ENCODE data around the gene HSPB9. TPM values are rescaled to one million over a fixed set of nuclear protein-coding genes. Genes with fewer than 3 reads are reported as not detected.
A peak's percentile ranks its signal among the peaks of the same experiment; 100 is the strongest.

HSPB9 gene
- total RNA-seq, 1 experiment from 2014 or later: 0.46 TPM

DNA sequence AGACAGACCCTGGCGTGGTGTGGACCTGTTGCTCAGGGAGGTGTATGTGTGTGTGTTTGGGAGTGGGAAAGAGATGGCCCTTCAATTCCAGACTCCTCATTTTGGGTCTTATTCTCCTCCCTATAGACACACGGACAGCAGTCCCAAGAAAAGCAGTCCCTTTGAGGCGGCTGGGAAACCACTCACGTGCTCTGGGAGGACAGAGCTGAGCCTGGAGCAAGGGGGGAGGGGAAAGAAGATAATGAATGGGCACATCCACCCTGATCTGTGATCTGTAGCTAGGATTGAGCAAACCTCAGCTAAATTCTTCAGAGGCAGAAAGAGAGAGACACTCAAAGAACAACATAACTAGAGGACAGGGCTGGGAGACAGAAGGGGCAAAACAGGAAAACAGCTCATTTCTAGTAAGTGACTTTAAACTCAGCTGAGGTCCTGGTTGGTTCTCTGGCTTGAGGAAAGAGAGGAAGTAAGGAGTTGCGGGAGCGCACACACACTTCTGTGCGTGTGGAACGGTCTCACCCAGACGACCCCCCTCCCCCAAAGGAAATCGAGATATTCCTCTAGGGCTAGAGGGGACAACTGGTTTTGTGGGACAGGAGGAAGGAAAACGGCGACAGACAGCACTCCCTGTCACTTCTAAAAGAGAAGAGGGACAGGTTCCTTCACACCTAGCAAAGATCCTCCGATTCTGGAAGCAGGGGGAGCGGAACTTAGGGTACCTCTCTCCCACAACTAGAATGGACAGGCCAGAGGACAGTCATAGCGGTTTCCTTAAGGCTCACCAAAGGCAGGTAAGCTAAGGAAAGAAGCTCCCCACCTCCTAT is 31.5 kb downstream of the HSPB9 start (continued):
- TF ChIP-seq, protein P1, sequence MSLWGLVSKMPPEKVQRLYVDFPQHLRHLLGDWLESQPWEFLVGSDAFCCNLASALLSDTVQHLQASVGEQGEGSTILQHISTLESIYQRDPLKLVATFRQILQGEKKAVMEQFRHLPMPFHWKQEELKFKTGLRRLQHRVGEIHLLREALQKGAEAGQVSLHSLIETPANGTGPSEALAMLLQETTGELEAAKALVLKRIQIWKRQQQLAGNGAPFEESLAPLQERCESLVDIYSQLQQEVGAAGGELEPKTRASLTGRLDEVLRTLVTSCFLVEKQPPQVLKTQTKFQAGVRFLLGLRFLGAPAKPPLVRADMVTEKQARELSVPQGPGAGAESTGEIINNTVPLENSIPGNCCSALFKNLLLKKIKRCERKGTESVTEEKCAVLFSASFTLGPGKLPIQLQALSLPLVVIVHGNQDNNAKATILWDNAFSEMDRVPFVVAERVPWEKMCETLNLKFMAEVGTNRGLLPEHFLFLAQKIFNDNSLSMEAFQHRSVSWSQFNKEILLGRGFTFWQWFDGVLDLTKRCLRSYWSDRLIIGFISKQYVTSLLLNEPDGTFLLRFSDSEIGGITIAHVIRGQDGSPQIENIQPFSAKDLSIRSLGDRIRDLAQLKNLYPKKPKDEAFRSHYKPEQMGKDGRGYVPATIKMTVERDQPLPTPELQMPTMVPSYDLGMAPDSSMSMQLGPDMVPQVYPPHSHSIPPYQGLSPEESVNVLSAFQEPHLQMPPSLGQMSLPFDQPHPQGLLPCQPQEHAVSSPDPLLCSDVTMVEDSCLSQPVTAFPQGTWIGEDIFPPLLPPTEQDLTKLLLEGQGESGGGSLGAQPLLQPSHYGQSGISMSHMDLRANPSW (CRISPR knock-in tag; conservative IDR thresholded peaks at IDR 0.05; ENCODE audit: low read depth): no peak
- TF ChIP-seq, protein P2, sequence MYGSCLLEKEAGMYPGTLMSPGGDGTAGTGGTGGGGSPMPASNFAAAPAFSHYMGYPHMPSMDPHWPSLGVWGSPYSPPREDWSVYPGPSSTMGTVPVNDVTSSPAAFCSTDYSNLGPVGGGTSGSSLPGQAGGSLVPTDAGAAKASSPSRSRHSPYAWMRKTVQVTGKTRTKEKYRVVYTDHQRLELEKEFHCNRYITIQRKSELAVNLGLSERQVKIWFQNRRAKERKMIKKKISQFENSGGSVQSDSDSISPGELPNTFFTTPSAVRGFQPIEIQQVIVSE (CRISPR knock-in tag; IDR thresholded peaks at IDR 0.05; ENCODE audit: borderline replicate concordance): no peak
- TF ChIP-seq RORB (CRISPR knock-in tag; IDR thresholded peaks at IDR 0.05): no peak
- TF ChIP-seq ATF1 (CRISPR knock-in tag; IDR thresholded peaks at IDR 0.05): no peak
- no peak for TF ChIP-seq KAT7 (CRISPR knock-in tag; IDR thresholded peaks at IDR 0.05; ENCODE audit: borderline replicate concordance)
- TF ChIP-seq ZNF317 (CRISPR knock-in tag; IDR thresholded peaks at IDR 0.05; ENCODE audit: borderline replicate concordance, low read depth): no peak
- no peak for TF ChIP-seq ESRRA (CRISPR knock-in tag; IDR thresholded peaks at IDR 0.05; ENCODE audit: borderline replicate concordance)

DNA sequence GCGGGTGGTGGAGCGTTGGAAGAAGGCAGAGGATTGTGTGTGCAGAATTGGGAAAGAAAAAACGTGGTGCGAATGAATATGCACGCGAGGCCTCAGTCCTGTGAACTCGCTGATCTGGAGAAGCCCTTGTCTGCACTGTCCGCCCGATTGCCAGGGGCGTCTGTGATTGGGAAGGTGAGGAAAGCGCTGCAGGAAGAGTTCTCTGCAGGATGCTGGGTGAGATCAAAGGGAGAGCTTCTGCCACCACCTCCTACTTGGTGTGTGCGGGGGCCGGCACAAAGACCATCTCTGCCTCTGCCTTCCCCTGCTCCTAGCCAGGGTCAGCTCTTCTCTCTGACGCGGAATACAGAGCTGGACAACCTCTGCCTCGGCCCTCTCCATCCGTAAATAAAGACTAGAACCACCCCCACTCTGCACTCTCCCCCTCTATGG is 33.0 kb downstream of the HSPB9 start:
- no peak for DNase-seq (ENCODE audit: low spot score)
- no peaks in the 10 kb centered on the region for H3K9me3 Mint-ChIP-seq
- no peaks in the 10 kb centered on the region for H3K27me3 Mint-ChIP-seq (ENCODE audit: low read depth)
- H3K27ac Mint-ChIP-seq: peak overlapping the region; percentile 11; the same call in 1 of the 2 replicates
- peaks cover 22% of the 10 kb centered on the region for H3K4me1 Mint-ChIP-seq
- H3K4me3 Mint-ChIP-seq: peak overlapping the region; percentile 91
- ATAC-seq: peak; percentile 9
- ChIA-PET POLR2A (interaction anchor here (0.7 kb wide), 1 partner anchor 34 kb away, joined by 3 read pairs; no protein-coding TSS in a partner anchor), CTCF (interaction anchor here (0.5 to 1.6 kb wide), 9 partner anchors 11 to 370 kb away, joined by 3 to 5 read pairs (median 3); partner anchors contain the start of genes HSPB9 and KAT2A)
- TF ChIP-seq NFE2L1 (CRISPR knock-in tag; IDR thresholded peaks at IDR 0.05): peak; percentile 15; the same call in 1 of the 2 replicates
- TF ChIP-seq, protein P3, sequence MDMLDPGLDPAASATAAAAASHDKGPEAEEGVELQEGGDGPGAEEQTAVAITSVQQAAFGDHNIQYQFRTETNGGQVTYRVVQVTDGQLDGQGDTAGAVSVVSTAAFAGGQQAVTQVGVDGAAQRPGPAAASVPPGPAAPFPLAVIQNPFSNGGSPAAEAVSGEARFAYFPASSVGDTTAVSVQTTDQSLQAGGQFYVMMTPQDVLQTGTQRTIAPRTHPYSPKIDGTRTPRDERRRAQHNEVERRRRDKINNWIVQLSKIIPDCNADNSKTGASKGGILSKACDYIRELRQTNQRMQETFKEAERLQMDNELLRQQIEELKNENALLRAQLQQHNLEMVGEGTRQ (CRISPR knock-in tag; IDR thresholded peaks at IDR 0.05): no peak
- TF ChIP-seq, protein P4, sequence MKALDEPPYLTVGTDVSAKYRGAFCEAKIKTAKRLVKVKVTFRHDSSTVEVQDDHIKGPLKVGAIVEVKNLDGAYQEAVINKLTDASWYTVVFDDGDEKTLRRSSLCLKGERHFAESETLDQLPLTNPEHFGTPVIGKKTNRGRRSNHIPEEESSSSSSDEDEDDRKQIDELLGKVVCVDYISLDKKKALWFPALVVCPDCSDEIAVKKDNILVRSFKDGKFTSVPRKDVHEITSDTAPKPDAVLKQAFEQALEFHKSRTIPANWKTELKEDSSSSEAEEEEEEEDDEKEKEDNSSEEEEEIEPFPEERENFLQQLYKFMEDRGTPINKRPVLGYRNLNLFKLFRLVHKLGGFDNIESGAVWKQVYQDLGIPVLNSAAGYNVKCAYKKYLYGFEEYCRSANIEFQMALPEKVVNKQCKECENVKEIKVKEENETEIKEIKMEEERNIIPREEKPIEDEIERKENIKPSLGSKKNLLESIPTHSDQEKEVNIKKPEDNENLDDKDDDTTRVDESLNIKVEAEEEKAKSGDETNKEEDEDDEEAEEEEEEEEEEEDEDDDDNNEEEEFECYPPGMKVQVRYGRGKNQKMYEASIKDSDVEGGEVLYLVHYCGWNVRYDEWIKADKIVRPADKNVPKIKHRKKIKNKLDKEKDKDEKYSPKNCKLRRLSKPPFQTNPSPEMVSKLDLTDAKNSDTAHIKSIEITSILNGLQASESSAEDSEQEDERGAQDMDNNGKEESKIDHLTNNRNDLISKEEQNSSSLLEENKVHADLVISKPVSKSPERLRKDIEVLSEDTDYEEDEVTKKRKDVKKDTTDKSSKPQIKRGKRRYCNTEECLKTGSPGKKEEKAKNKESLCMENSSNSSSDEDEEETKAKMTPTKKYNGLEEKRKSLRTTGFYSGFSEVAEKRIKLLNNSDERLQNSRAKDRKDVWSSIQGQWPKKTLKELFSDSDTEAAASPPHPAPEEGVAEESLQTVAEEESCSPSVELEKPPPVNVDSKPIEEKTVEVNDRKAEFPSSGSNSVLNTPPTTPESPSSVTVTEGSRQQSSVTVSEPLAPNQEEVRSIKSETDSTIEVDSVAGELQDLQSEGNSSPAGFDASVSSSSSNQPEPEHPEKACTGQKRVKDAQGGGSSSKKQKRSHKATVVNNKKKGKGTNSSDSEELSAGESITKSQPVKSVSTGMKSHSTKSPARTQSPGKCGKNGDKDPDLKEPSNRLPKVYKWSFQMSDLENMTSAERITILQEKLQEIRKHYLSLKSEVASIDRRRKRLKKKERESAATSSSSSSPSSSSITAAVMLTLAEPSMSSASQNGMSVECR (CRISPR knock-in tag; IDR thresholded peaks at IDR 0.05; ENCODE audit: borderline replicate concordance): no peak
- peak; percentile 19; the same call in 1 of the 2 replicates for TF ChIP-seq ZBTB21 (CRISPR knock-in tag; IDR thresholded peaks at IDR 0.05; ENCODE audit: borderline replicate concordance)
- no peaks in the 10 kb centered on the region for H3K36me3 Mint-ChIP-seq
